AG04450 (cell line): Measurements from ENCODE around the gene PRIM2. TPM values are rescaled to one million over a fixed set of nuclear protein-coding genes. Genes with fewer than 3 reads are reported as not detected.
"Not testable (repeated sequence)": the region's sequence is repeated elsewhere in the genome, so short reads cannot be mapped to it uniquely, and the experiment has no call there.

Source experiments
- CTCF ChIA-PET: fragments of 300-600, 350-600 bp; formaldehyde crosslinking; extraction: SDS; loops from one replicate; lab custom pipeline; 2022; ENCODE audit warnings: antibody characterized with exemption, inconsistent platforms; lab: Charles Lee
- POLR2A ChIA-PET: fragments of 350-600 bp; formaldehyde crosslinking; extraction: SDS; loops from one replicate; lab custom pipeline; 2021; ENCODE audit warnings: antibody characterized with exemption, inconsistent platforms; lab: Yijun Ruan, JAX
- DNase-seq: peaks from one replicate; pipeline ENCODE4 v3.0.0-alpha.2; 2011; ENCODE audit warnings: low read depth, low spot score
- H3K27ac ChIP-seq: one replicate; pipeline ENCODE4 v1.5.1; 2012; ENCODE audit warnings: low read depth, low read length, control low read depth
- H3K27me3 ChIP-seq: one replicate; pipeline ENCODE4 v1.6.0; 2012; ENCODE audit warnings: low read length; ENCODE audit not compliant: control insufficient read depth, insufficient read depth
- H3K4me3 ChIP-seq: 2 replicates; pipeline ENCODE4 v1.5.1; 2011; ENCODE audit warnings: mild to moderate bottlenecking, low read depth, low read length, control low read depth
- H3K9me3 ChIP-seq: 2 replicates; pipeline ENCODE4 v1.5.1; 2012; ENCODE audit warnings: low read length; ENCODE audit not compliant: control insufficient read depth, insufficient read depth
- polyA plus RNA-seq: library from polyadenylated mRNA; depleted of rRNA; stranded (reverse); fragments of >200 nt; gene quantifications from 2 replicates; pipeline ENCODE4 v1.2.3, GENCODE V29; 2011

Gene PRIM2
- polyA plus RNA-seq, 1 experiment, result 30.2 TPM

DNA sequence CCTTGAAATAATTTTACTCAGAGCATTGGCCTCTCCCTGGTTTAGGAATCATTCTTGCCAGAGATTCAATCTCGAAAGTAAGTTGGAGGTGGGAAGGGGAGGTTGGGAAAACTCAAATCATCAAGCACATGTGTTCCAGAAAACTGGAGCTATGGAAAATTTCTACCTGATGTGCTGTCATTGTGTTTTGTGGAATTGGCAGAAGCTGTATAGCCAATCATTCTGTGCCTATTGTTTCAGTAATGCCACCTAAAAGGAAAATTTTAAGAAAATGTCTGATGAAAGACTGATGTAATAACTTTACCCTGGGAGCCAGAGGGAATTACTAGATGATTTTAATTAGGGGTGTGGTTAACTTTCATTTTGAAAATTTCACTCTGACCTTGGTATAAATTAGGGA lies 187.8 kb downstream of the PRIM2 start:
- H3K27me3 ChIP-seq, H3K9me3 ChIP-seq, H3K27ac ChIP-seq, POLR2A ChIA-PET, H3K4me3 ChIP-seq, CTCF ChIA-PET, DNase-seq: not testable (repeated sequence)

DNA sequence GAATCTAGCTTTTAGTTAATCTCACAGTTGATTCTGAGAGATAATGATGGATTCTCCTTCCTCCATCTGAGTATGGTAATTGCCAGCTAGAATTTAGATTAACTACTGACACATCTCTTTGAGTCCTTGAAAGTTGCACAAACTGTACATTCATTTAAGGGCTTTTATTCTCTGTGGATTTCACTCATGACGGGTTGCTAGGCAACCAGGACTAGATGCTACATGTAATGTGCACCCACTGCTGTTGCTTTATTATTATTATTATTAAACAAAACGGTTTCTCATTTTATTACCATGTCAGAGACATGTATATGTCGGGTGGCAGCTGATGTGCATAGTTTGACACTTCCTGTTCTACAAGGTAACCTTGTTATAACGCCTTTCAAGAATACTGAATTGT lies 193.0 kb downstream of the PRIM2 start:
- CTCF ChIA-PET, POLR2A ChIA-PET, H3K27ac ChIP-seq, H3K4me3 ChIP-seq, H3K9me3 ChIP-seq, H3K27me3 ChIP-seq, DNase-seq: not testable (repeated sequence)

DNA sequence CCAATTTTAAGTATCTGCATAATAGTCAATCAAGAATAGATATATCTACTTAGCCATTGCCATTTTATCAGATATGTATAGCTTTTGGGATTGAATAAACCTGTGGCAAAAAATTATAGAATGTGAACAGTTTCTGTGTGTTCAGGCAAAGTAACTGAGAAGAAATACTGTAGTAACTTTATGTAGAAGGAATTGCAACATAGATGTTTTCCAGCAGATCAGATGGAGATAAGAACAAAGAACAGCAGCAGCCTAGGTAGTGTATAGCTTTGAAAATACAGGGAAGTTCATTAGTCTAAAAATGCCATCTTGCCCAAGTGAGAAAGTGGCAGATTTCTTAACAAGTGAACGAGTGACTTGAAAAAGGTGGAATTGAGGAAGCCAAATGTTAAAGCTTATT lies 197.7 kb downstream of the PRIM2 start:
- H3K27ac ChIP-seq, DNase-seq, H3K27me3 ChIP-seq, POLR2A ChIA-PET, H3K4me3 ChIP-seq, H3K9me3 ChIP-seq: not testable (repeated sequence)
- CTCF ChIA-PET, result interaction anchor here (0.6 kb wide), 1 partner anchor 446 kb away, joined by 4 read pairs; no protein-coding TSS in a partner anchor

DNA sequence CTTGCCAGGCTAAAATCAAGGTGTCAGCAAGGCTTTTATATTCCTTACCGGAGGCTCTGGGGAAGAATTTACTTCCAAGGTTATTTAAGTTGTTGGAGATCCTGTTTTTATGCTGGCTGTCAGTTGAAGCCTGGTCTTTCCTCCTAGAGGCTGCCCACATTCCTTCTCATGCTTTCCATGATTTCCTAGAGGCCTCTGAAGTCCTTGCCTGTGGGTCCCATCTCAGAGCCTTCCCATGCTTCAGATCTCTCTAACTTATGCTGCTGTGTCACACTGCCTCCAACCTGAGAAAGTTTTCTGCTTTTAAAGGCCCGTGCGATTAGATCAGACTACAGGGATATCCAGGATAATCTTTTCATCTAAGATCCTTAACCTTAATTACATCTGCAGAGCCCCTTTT lies 198.4 kb downstream of the PRIM2 start:
- H3K9me3 ChIP-seq, H3K27ac ChIP-seq, H3K4me3 ChIP-seq, H3K27me3 ChIP-seq, POLR2A ChIA-PET, DNase-seq, CTCF ChIA-PET: not testable (repeated sequence)

DNA sequence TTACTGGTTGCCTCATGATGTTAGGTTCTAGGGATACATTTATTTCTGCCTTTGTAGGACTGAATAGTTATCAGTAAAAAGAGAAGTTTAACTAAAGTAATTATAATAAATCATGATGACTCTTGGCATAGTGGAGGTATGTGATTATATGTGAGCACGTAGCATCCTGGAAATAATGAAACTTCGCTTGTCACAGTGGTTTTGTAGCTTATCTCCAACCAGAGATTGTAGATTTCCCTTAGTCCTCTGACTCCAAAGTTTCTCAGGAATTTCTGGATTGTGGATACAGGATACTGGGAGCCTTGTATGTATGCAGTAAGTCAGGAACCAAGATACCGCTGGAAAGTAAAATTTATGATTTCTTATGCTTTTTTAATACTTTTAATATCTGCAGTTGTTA lies 199.3 kb downstream of the PRIM2 start:
- H3K9me3 ChIP-seq, H3K4me3 ChIP-seq, POLR2A ChIA-PET, DNase-seq, CTCF ChIA-PET, H3K27me3 ChIP-seq, H3K27ac ChIP-seq: not testable (repeated sequence)

DNA sequence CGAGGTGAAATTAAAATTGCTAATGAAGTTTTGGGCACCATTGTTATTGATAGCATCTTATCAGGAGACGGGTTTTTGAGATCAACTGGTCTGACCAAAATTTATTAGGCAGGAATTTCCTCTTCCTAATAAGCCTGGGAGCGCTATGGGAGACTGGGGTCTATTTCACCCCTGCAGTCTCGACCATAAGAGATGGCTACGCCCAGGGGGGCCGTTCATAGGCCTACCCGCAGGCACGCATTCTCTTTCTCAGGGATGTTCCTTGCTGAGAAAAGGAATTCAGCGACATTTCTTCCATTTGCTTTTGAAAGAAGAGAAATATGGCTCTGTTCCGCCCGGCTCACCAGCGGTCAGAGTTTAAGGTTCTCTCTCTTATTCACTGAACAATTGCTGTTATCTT lies 201.8 kb downstream of the PRIM2 start:
- CTCF ChIA-PET, H3K27ac ChIP-seq, H3K4me3 ChIP-seq, H3K9me3 ChIP-seq, POLR2A ChIA-PET, DNase-seq, H3K27me3 ChIP-seq: not testable (repeated sequence)

DNA sequence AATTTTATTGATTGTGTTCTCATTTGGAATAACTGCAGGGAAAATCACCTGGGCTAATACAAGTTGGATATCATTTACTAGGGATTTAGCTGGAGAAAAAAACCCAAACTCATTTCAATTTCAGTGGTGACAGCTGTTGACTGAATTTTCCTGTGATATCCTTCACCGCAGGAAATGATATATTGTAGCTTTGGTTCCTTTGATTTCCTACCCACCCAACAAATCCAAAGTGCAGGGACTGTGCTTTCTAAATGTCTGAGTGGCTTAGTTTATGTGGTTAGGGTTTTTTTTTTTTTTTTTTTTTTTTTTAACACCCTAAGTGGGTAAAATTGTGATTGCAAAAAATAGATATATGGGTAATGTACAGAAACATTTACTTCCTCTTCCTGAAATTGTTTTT lies 203.7 kb downstream of the PRIM2 start:
- H3K4me3 ChIP-seq, H3K27ac ChIP-seq, CTCF ChIA-PET, H3K9me3 ChIP-seq, DNase-seq, POLR2A ChIA-PET, H3K27me3 ChIP-seq: not testable (repeated sequence)

DNA sequence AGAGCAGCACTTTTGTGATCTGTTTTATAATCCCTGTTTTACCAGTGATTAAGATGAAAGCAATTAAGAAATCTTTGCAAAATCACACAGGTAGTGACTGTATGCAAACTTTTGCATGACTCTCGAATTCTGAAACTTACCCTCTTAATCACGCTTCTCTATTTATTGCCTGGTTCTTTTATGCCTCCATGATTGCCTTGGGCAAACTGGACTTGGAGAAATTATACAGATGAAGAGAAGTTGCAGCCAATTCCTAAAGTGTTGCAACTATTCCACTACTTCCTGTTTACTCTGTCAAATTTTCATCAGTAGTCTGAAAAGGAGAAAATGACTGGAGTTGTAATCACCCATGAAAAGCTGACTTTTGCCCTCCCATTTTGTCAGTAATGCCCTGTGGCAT lies 205.8 kb downstream of the PRIM2 start:
- H3K9me3 ChIP-seq, H3K27ac ChIP-seq, DNase-seq, H3K27me3 ChIP-seq, POLR2A ChIA-PET, CTCF ChIA-PET, H3K4me3 ChIP-seq: not testable (repeated sequence)

DNA sequence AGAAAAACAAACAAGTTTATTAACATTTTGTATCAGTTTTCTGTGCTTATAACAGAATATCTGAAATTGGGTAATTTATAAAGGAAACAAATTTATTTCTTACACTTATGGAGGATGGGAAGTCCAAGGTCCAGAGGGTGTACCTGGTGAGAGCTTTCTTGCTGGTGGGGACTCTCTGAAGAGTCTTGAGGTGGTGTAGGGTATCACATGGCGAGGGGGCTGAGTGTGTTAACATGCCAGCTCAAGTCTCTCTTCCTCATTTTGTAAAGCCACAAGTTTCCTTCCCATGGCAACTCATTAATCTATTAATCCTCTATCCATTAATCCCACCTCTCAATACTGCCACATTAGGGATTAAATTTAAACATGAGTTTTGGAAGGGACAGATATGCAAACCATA lies 212.3 kb downstream of the PRIM2 start:
- CTCF ChIA-PET, result not testable (repeated sequence)

DNA sequence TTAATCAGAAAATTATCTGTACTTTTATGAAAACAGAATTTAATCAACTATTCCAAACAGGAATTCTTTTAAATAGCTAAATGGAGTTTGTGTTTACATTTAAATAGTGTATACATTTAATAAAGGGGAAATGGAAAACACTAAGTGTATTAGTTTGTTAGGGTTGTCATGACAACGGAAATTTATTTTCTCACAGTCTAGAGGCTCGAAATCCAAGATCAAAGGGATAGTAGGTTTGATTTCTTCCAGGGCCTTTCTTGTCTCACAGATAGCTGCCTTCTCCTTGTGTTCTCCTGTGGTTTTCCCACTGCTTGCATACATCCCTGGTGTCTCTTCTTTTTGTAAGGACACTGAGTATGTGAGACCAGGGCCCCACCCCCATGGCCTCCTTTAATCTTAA lies 215.2 kb downstream of the PRIM2 start:
- H3K9me3 ChIP-seq, CTCF ChIA-PET, POLR2A ChIA-PET, H3K27ac ChIP-seq, H3K27me3 ChIP-seq, H3K4me3 ChIP-seq, DNase-seq: not testable (repeated sequence)

More for the DNA sequence above, 212.3 kb downstream of the PRIM2 start:
- H3K9me3 ChIP-seq, H3K4me3 ChIP-seq, POLR2A ChIA-PET, H3K27me3 ChIP-seq, DNase-seq, H3K27ac ChIP-seq: not testable (repeated sequence)

DNA sequence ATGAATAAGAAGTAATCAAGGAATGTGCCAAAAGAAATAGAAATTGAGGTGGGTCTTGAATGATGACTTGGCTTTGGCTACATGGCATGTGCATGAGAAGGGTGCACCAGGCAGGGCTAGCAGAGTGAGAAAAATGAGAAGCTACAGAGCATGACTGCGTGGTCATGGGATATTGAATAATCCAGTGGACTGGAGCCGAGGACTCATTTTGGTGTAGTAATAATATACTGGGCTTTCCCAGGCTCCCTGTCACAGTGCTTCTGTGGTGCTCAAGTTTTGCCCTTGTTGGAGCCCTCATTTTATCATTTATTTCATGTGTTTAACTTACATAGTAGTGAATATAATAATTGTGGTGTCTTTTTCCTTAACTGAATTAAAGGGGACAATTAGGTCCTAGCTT lies 217.7 kb downstream of the PRIM2 start:
- DNase-seq, H3K27me3 ChIP-seq, H3K9me3 ChIP-seq, H3K27ac ChIP-seq, H3K4me3 ChIP-seq, POLR2A ChIA-PET, CTCF ChIA-PET: not testable (repeated sequence)
